HL-60 (cell line): ENCODE measurements around the gene CCNY.

Experiments
- TF ChIP-seq, protein P1 (sequence below): IDR thresholded peaks from 2 replicates; pipeline ENCODE4 v1.6.1; 2012; ENCODE audit warnings: low read depth; ENCODE audit not compliant: insufficient replicate concordance
- TF ChIP-seq, protein P2 (sequence below): IDR thresholded peaks from one replicate; pipeline ENCODE4 v1.5.1; 2011; ENCODE audit warnings: low read length, control low read depth, inconsistent platforms; ENCODE audit not compliant: insufficient read depth

GRCh38 chr10:35391954-35392262 is 55.6 kb downstream of the CCNY start:
- TF ChIP-seq, protein P1, sequence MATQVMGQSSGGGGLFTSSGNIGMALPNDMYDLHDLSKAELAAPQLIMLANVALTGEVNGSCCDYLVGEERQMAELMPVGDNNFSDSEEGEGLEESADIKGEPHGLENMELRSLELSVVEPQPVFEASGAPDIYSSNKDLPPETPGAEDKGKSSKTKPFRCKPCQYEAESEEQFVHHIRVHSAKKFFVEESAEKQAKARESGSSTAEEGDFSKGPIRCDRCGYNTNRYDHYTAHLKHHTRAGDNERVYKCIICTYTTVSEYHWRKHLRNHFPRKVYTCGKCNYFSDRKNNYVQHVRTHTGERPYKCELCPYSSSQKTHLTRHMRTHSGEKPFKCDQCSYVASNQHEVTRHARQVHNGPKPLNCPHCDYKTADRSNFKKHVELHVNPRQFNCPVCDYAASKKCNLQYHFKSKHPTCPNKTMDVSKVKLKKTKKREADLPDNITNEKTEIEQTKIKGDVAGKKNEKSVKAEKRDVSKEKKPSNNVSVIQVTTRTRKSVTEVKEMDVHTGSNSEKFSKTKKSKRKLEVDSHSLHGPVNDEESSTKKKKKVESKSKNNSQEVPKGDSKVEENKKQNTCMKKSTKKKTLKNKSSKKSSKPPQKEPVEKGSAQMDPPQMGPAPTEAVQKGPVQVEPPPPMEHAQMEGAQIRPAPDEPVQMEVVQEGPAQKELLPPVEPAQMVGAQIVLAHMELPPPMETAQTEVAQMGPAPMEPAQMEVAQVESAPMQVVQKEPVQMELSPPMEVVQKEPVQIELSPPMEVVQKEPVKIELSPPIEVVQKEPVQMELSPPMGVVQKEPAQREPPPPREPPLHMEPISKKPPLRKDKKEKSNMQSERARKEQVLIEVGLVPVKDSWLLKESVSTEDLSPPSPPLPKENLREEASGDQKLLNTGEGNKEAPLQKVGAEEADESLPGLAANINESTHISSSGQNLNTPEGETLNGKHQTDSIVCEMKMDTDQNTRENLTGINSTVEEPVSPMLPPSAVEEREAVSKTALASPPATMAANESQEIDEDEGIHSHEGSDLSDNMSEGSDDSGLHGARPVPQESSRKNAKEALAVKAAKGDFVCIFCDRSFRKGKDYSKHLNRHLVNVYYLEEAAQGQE, result no peak
- TF ChIP-seq, protein P2, sequence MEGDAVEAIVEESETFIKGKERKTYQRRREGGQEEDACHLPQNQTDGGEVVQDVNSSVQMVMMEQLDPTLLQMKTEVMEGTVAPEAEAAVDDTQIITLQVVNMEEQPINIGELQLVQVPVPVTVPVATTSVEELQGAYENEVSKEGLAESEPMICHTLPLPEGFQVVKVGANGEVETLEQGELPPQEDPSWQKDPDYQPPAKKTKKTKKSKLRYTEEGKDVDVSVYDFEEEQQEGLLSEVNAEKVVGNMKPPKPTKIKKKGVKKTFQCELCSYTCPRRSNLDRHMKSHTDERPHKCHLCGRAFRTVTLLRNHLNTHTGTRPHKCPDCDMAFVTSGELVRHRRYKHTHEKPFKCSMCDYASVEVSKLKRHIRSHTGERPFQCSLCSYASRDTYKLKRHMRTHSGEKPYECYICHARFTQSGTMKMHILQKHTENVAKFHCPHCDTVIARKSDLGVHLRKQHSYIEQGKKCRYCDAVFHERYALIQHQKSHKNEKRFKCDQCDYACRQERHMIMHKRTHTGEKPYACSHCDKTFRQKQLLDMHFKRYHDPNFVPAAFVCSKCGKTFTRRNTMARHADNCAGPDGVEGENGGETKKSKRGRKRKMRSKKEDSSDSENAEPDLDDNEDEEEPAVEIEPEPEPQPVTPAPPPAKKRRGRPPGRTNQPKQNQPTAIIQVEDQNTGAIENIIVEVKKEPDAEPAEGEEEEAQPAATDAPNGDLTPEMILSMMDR, result no peak
